ENCODE data around the gene IQCM. TPM values are rescaled to one million over a fixed set of nuclear protein-coding genes. Genes with fewer than 3 reads are reported as not detected.

Gene IQCM
- total RNA-seq, 4 donors from 2014 or later, result not detected

GRCh38 chr4:149584722-149585121 is 230.9 kb downstream of the IQCM start:
- Histone ChIP-seq H3K4me1 (no peaks in the 10 kb centered on the region), H3K27me3 (no peaks in the 10 kb centered on the region), H3K36me3 (no peaks in the 10 kb centered on the region), H3K27ac (no peak overlapping the region), H3K9me3 (no peaks in the 10 kb centered on the region), H3K4me3 (no peak overlapping the region)
- no peak for TF ChIP-seq CTCF (IDR thresholded peaks at IDR 0.05)
- no peak for TF ChIP-seq POLR2A (IDR thresholded peaks at IDR 0.05)
- WGBS, 2 donors, result 56 to 89% methylated on average over 1 of the region's 1 CpG
- intact Hi-C loops (cut with DNase I), result no loop called here
- no peak for DNase-seq

- no peak overlapping the region for H3K4me3 ChIP-seq
- WGBS, 2 donors, result 31 to 46% methylated on average over 4 of the region's 4 CpGs
- H3K4me1 ChIP-seq, result no peaks in the 10 kb centered on the region
- intact Hi-C loops (cut with DNase I), result no loop called here
- H3K9me3 ChIP-seq, result no peaks in the 10 kb centered on the region
- no peaks in the 10 kb centered on the region for H3K27me3 ChIP-seq
- TF ChIP-seq CTCF (IDR thresholded peaks at IDR 0.05), result no peak
- no peak for TF ChIP-seq POLR2A (IDR thresholded peaks at IDR 0.05)
- DNase-seq, result no peak
- H3K27ac ChIP-seq, result no peak overlapping the region
- H3K36me3 ChIP-seq, result no peaks in the 10 kb centered on the region
Measured at GRCh38 chr4:149574971-149575370, 240.7 kb downstream of the IQCM start.

- intact Hi-C loops (cut with DNase I), result no loop called here
- no peaks in the 10 kb centered on the region for H3K9me3 ChIP-seq
- no peak overlapping the region for H3K27ac ChIP-seq
- no peaks in the 10 kb centered on the region for H3K27me3 ChIP-seq
- DNase-seq, result no peak
- H3K4me1 ChIP-seq, result no peaks in the 10 kb centered on the region
- H3K36me3 ChIP-seq, result no peaks in the 10 kb centered on the region
- no peak for TF ChIP-seq POLR2A (IDR thresholded peaks at IDR 0.05)
- TF ChIP-seq CTCF (IDR thresholded peaks at IDR 0.05), result no peak
- no peak overlapping the region for H3K4me3 ChIP-seq
- WGBS, 2 donors, result 90 to 94% methylated on average over 1 of the region's 1 CpG
Measured at GRCh38 chr4:149572716-149573115, 242.9 kb downstream of the IQCM start.

- 71 to 73% methylated on average over 1 of the region's 1 CpG for WGBS, 2 donors
- H3K36me3 ChIP-seq, result no peaks in the 10 kb centered on the region
Measured at GRCh38 chr4:149555799-149556198, 259.8 kb downstream of the IQCM start.

GRCh38 chr4:149555146-149555545 is 260.5 kb downstream of the IQCM start:
- TF ChIP-seq CTCF (IDR thresholded peaks at IDR 0.05) (no peak), POLR2A (IDR thresholded peaks at IDR 0.05) (no peak)
- Histone ChIP-seq H3K4me3 (no peak overlapping the region), H3K9me3 (no peaks in the 10 kb centered on the region), H3K4me1 (no peaks in the 10 kb centered on the region), H3K27me3 (no peaks in the 10 kb centered on the region), H3K36me3 (no peaks in the 10 kb centered on the region), H3K27ac (no peak overlapping the region)
- WGBS, 2 donors, result 11 to 36% methylated on average over 1 of the region's 1 CpG
- DNase-seq, result no peak
- intact Hi-C loops (cut with DNase I), result no loop called here

More at GRCh38 chr4:149555799-149556198, 259.8 kb downstream of the IQCM start:
- no peaks in the 10 kb centered on the region for H3K9me3 ChIP-seq
- TF ChIP-seq CTCF (IDR thresholded peaks at IDR 0.05) (no peak), POLR2A (IDR thresholded peaks at IDR 0.05) (no peak)
- H3K27ac ChIP-seq, result no peak overlapping the region
- H3K27me3 ChIP-seq, result no peaks in the 10 kb centered on the region
- H3K4me3 ChIP-seq, result no peak overlapping the region
- no peaks in the 10 kb centered on the region for H3K4me1 ChIP-seq
- DNase-seq, result no peak
- intact Hi-C loops (cut with DNase I), result no loop called here

Data from esophagus squamous epithelium (tissue), 5 donors.